OCI-LY7 (cell line): ENCODE measurements around the gene ARHGAP18.

ENCODE experiments used
- CTCF ChIP-seq: fragments of 200-600 bp; sonication (generic); conservative IDR thresholded peaks from 2 replicates; pipeline ENCODE4 v1.5.1; 2014; ENCODE audit warnings: mild to moderate bottlenecking, antibody characterized with exemption, low read length, moderate library complexity, mixed read lengths
- EZH2phosphoT487 ChIP-seq: fragments of 200-600 bp; sonication (generic); IDR thresholded peaks from 2 replicates; pipeline ENCODE4 v1.6.1; 2018; ENCODE audit warnings: low read depth, borderline replicate concordance, mild to moderate bottlenecking, mixed run types, antibody characterized with exemption, low read length, moderate library complexity, mixed read lengths

GRCh38 chr6:129590408-129591022 is 119.5 kb downstream of the ARHGAP18 start:
- TF ChIP-seq CTCF (no peak), EZH2phosphoT487 (no peak)
